HG03565 (cell line): ENCODE results near the gene DPRX.
"Not testable (repeated sequence)": the region's sequence is repeated elsewhere in the genome, so short reads cannot be mapped to it uniquely, and the experiment has no call there.

Experiments used
- ATAC-seq: cut with Tn5 transposase; IDR thresholded peaks from one replicate; pipeline ENCODE4 v1.9.1; 2021; ENCODE audit warnings: mild to moderate bottlenecking, moderate library complexity; ENCODE audit not compliant: unreplicated experiment

The DPRX gene

GRCh38 chr19:53644061-53644816 is 12.4 kb downstream of the DPRX start:
- no peak for ATAC-seq

- no peak for ATAC-seq
These were observed 14.3 kb downstream of the DPRX start for GRCh38 chr19:53646144-53646543.

- ATAC-seq, result no peak
These were observed 15.6 kb downstream of the DPRX start for GRCh38 chr19:53647350-53647749.

GRCh38 chr19:53647792-53648191 is 16.0 kb downstream of the DPRX start:
- no peak for ATAC-seq

- ATAC-seq, result no peak
These were observed 18.2 kb downstream of the DPRX start for GRCh38 chr19:53649746-53650593.

GRCh38 chr19:53652476-53652875 is 20.7 kb downstream of the DPRX start:
- no peak for ATAC-seq

- ATAC-seq, result no peak
These were observed 23.4 kb downstream of the DPRX start for GRCh38 chr19:53655042-53655665.

- no peak for ATAC-seq
These were observed 25.5 kb downstream of the DPRX start for GRCh38 chr19:53657330-53657729.

- ATAC-seq, result no peak
These were observed 26.0 kb downstream of the DPRX start for GRCh38 chr19:53657778-53658177.

- no peak for ATAC-seq
These were observed 27.5 kb downstream of the DPRX start for GRCh38 chr19:53659292-53659691.

- ATAC-seq, result no peak
These were observed 28.8 kb downstream of the DPRX start for GRCh38 chr19:53660584-53660983.

GRCh38 chr19:53662209-53662608 is 30.4 kb downstream of the DPRX start:
- ATAC-seq, result no peak

GRCh38 chr19:53664152-53664551 is 32.4 kb downstream of the DPRX start:
- no peak for ATAC-seq

- ATAC-seq, result no peak
These were observed 33.0 kb downstream of the DPRX start for GRCh38 chr19:53664760-53665159.

GRCh38 chr19:53666331-53666730 is 34.5 kb downstream of the DPRX start:
- ATAC-seq, result not testable (repeated sequence)

GRCh38 chr19:53668804-53669203 is 37.0 kb downstream of the DPRX start:
- ATAC-seq, result not testable (repeated sequence)

- no peak for ATAC-seq
These were observed 38.5 kb downstream of the DPRX start for GRCh38 chr19:53670345-53670744.

- no peak for ATAC-seq
These were observed 39.9 kb downstream of the DPRX start for GRCh38 chr19:53671663-53672062.
